Measurements from ENCODE around the gene ENTPD1. TPM values are rescaled to one million over a fixed set of nuclear protein-coding genes. Genes with fewer than 3 reads are reported as not detected.

Gene ENTPD1
- total and polyA plus RNA-seq, 10 of the 15 experiments (the other 5 are each of a cell fraction or from before 2014, with no cell fraction given): 110 to 413 (median 161) TPM

DNA sequence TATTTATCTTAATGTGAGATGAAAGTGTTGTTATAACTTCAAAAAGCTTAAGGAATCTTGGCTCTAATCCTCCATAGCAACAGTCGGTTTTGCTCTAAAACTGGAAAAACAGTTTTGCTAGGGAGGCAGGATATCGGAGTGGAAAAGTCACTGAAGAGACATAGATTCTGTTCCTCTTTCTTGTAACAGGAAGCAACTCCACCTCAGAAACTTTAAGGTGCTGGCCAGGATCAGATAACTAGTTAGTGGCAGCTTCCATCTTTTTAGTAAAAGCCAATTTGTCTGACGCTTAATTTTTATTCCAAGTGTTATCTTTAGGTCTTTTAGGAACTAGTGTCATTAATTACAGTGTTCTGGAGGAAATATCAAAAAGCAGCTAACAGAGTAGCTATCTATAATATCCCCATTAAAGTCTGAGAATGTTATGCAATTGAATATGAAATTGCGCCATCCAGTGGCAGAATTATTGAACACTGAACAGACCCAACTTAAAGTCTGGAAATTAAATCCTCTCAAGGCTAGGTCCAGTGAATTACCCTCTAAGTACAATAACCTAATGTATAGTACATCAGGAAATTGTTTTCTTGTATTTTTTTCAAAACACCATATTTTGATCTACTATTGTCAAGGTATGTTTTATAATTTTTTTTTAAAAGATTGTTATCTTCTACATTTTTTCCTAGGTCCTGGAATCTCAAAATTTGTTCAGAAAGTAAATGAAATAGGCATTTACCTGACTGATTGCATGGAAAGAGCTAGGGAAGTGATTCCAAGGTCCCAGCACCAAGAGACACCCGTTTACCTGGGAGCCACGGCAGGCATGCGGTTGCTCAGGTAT is 85.9 kb downstream of the ENTPD1 start (continued):
- TF ChIP-seq SKIL (IDR thresholded peaks at IDR 0.05; ENCODE audit: low read depth, poor library complexity, severe bottlenecking): peak; percentile 64
- TF ChIP-seq IKZF1 (conservative IDR thresholded peaks at IDR 0.05): peak; percentile 92
- no peak for TF ChIP-seq CREB1 (IDR thresholded peaks at IDR 0.05; ENCODE audit: low read depth)
- TF ChIP-seq EGR1 (IDR thresholded peaks at IDR 0.05; ENCODE audit: borderline replicate concordance in 1 of 2, low read depth in 2 of 2, low read length in 2 of 2): no peak
- TF ChIP-seq RB1 (IDR thresholded peaks at IDR 0.05; ENCODE audit: borderline replicate concordance): no peak
- TF ChIP-seq ETV6 (conservative IDR thresholded peaks at IDR 0.05 in 1 of 2, IDR thresholded peaks at IDR 0.05 in 1 of 2; ENCODE audit: borderline replicate concordance in 1 of 2, low read depth in 1 of 2): peak in 1 of 2 experiments; percentile 50; a peak in 1 of 4 replicates
- TF ChIP-seq ZZZ3 (IDR thresholded peaks at IDR 0.05; ENCODE audit: control insufficient read depth, insufficient read length, low read depth): no peak
- no peak for TF ChIP-seq NRF1 (conservative IDR thresholded peaks at IDR 0.05; ENCODE audit: low read depth, low read length)
- no peak for TF ChIP-seq ELK1 (IDR thresholded peaks at IDR 0.05; ENCODE audit: low read depth, low read length)
- TF ChIP-seq EP300 (IDR thresholded peaks at IDR 0.05; ENCODE audit: borderline replicate concordance in 1 of 2, control insufficient read depth in 1 of 2, low read depth in 2 of 2, low read length in 2 of 2): peak in 1 of 2 experiments; percentile 45; a peak in 1 of 4 replicates
- no peak for TF ChIP-seq PKNOX1 (IDR thresholded peaks at IDR 0.05)
- TF ChIP-seq EED (IDR thresholded peaks at IDR 0.05; ENCODE audit: low read depth): peak; percentile 90
- no peak; the same call in none of the 2 replicates for TF ChIP-seq DPF2 (IDR thresholded peaks at IDR 0.05)
- no peak for TF ChIP-seq MEF2A (IDR thresholded peaks at IDR 0.05; ENCODE audit: insufficient read depth, low read depth, low read length)
- TF ChIP-seq, protein P1, sequence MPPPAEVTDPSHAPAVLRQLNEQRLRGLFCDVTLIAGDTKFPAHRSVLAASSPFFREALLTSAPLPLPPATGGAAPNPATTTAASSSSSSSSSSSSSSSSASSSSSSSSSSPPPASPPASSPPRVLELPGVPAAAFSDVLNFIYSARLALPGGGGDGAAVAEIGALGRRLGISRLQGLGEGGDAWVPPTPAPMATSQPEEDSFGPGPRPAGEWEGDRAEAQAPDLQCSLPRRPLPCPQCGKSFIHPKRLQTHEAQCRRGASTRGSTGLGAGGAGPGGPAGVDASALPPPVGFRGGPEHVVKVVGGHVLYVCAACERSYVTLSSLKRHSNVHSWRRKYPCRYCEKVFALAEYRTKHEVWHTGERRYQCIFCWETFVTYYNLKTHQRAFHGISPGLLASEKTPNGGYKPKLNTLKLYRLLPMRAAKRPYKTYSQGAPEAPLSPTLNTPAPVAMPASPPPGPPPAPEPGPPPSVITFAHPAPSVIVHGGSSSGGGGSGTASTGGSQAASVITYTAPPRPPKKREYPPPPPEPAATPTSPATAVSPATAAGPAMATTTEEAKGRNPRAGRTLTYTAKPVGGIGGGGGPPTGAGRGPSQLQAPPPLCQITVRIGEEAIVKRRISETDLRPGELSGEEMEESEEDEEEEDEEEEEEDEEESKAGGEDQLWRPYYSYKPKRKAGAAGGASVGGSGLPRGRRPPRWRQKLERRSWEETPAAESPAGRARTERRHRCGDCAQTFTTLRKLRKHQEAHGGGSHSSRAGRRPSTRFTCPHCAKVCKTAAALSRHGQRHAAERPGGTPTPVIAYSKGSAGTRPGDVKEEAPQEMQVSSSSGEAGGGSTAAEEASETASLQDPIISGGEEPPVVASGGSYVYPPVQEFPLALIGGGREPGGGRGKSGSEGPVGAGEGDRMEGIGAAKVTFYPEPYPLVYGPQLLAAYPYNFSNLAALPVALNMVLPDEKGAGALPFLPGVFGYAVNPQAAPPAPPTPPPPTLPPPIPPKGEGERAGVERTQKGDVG (CRISPR knock-in tag; IDR thresholded peaks at IDR 0.05): no peak
- TF ChIP-seq KAT2A (conservative IDR thresholded peaks at IDR 0.05; ENCODE audit: control insufficient read depth, low read depth, low read length): no peak
- TF ChIP-seq MXI1 (IDR thresholded peaks at IDR 0.05; ENCODE audit: low read depth, low read length): no peak
- TF ChIP-seq WRNIP1 (IDR thresholded peaks at IDR 0.05; ENCODE audit: borderline replicate concordance, low read depth, low read length): no peak
- TF ChIP-seq, protein P2, sequence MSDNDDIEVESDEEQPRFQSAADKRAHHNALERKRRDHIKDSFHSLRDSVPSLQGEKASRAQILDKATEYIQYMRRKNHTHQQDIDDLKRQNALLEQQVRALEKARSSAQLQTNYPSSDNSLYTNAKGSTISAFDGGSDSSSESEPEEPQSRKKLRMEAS (IDR thresholded peaks at IDR 0.05; ENCODE audit: low read depth, low read length): no peak
- no peak for TF ChIP-seq CEBPB (IDR thresholded peaks at IDR 0.05; ENCODE audit: borderline replicate concordance in 1 of 2, low read depth in 2 of 2, low read length in 2 of 2)
